Esophagus squamous epithelium (tissue), 5 donors: ENCODE data around the gene PANK4. TPM values are rescaled to one million over a fixed set of nuclear protein-coding genes. Genes with fewer than 3 reads are reported as not detected.
"Not testable (repeated sequence)": the region's sequence is repeated elsewhere in the genome, so short reads cannot be mapped to it uniquely, and the experiment has no call there.

Source experiments
- DNase-seq: peaks from one replicate; lab custom pipeline; 2025; lab: John Stamatoyannopoulos, UW
- H3K27ac ChIP-seq, 4 donors: fragments of 200-600 bp; sonication (generic); one replicate each; pipeline ENCODE4 v1.5.1; 2016 to 2019; ENCODE audit warnings: mild to moderate bottlenecking in 1 of 4
- H3K27me3 ChIP-seq, 4 donors: fragments of 200-600 bp; sonication (generic); 1 replicate in 3 of 4; 2 replicates in 1 of 4; pipeline versions ENCODE4 v1.5.1 to v1.6.0; 2017 to 2021; ENCODE audit warnings: antibody characterized with exemption in 1 of 4
- H3K36me3 ChIP-seq, 3 donors: fragments of 200-600 bp; sonication (generic); one replicate each; pipeline ENCODE4 v1.5.1; 2016 to 2019
- H3K4me1 ChIP-seq, 3 donors: fragments of 200-600 bp; sonication (generic); one replicate each; pipeline ENCODE4 v1.5.1; 2017 to 2019
- H3K4me3 ChIP-seq, 4 donors: fragments of 200-600 bp; sonication (generic); 1 replicate in 3 of 4; 2 replicates in 1 of 4; pipeline ENCODE4 v1.5.1; 2016 to 2019; ENCODE audit warnings: mild to moderate bottlenecking in 2 of 4, moderate library complexity in 1 of 4
- H3K9me3 ChIP-seq, 3 donors: fragments of 200-600 bp; sonication (generic); one replicate each; pipeline ENCODE4 v1.5.1; 2016 to 2019
- POLR2A ChIP-seq, 4 donors: fragments of 450-650 bp; IDR thresholded peaks; one replicate each; pipeline ENCODE4 v1.6.1; 2017; ENCODE audit warnings: antibody characterized with exemption in 4 of 4, mild to moderate bottlenecking in 4 of 4, moderate library complexity in 3 of 4
- WGBS, 2 donors: methylation state at CpG; one replicate each; pipeline ENCODE4 v1.1.5; 2018; 5-methylcytosine and 5-hydroxymethylcytosine counted together
- intact Hi-C: fragments of 100-400 bp; cut with DNase I; formaldehyde crosslinking; loops from one replicate; pipeline ENCODE4 v1.15.0; 2022
- total RNA-seq, 4 donors: library from RNA; depleted of rRNA; stranded (reverse); fragments of >200 nt; gene quantifications; one replicate each; pipeline ENCODE4 v1.1.0, GENCODE V29; 2016
- TF ChIP-seq, protein P1 (sequence below), 6 experiments: fragments of 450-650 bp in 4 of 6; fragments of 200-600 bp in 2 of 6; sonication (generic) in 2 of 6; IDR thresholded peaks; one replicate each; pipeline ENCODE4 v1.5.1; 2016 to 2019; ENCODE audit warnings: antibody characterized with exemption in 6 of 6, mild to moderate bottlenecking in 4 of 6, moderate library complexity in 4 of 6
- donor health status: DM: yes; HTN: yes; CAD: no.

The PANK4 gene
- total RNA-seq, 4 donors from 2014 or later, result 11.8 to 29.1 (median 17.0) TPM

GRCh38 chr1:2555634-2556276, 29.4 kb upstream of the PANK4 start:
- 0% methylated on average over 8 to 15 of the region's 26 CpGs for WGBS, 2 donors
- H3K4me3 ChIP-seq, result peak overlapping the region; percentile 55 to 79 (median 68)
- peak; percentile 48 for DNase-seq
- peaks cover 0 to 28% (median 15%) of the 10 kb centered on the region in 3 donors for H3K36me3 ChIP-seq
- intact Hi-C loops, result no loop called here
- peak overlapping the region; percentile 89 to 96 (median 90) for H3K27ac ChIP-seq
- no peaks in the 10 kb centered on the region for H3K27me3 ChIP-seq
- H3K9me3 ChIP-seq, result no peaks in the 10 kb centered on the region
- TF ChIP-seq, protein P1, sequence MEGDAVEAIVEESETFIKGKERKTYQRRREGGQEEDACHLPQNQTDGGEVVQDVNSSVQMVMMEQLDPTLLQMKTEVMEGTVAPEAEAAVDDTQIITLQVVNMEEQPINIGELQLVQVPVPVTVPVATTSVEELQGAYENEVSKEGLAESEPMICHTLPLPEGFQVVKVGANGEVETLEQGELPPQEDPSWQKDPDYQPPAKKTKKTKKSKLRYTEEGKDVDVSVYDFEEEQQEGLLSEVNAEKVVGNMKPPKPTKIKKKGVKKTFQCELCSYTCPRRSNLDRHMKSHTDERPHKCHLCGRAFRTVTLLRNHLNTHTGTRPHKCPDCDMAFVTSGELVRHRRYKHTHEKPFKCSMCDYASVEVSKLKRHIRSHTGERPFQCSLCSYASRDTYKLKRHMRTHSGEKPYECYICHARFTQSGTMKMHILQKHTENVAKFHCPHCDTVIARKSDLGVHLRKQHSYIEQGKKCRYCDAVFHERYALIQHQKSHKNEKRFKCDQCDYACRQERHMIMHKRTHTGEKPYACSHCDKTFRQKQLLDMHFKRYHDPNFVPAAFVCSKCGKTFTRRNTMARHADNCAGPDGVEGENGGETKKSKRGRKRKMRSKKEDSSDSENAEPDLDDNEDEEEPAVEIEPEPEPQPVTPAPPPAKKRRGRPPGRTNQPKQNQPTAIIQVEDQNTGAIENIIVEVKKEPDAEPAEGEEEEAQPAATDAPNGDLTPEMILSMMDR (IDR thresholded peaks at IDR 0.05), result no peak
- peak in 2 of 4 donors; percentile 65 to 83 for TF ChIP-seq POLR2A (IDR thresholded peaks at IDR 0.05)
- H3K4me1 ChIP-seq, result peaks cover 22 to 59% (median 34%) of the 10 kb centered on the region in 3 donors

- no peak for DNase-seq
- WGBS, 2 donors, result 33 to 59% methylated on average over 3 to 13 of the region's 19 CpGs
- H3K4me3 ChIP-seq, result peak overlapping the region in 3 of 4 donors; percentile 55 to 79 (median 71)
- no peaks in the 10 kb centered on the region for H3K9me3 ChIP-seq
- H3K36me3 ChIP-seq, result peaks cover 0 to 18% (median 12%) of the 10 kb centered on the region in 3 donors
- peak overlapping the region; percentile 89 to 96 (median 90) for H3K27ac ChIP-seq
- no peak for TF ChIP-seq POLR2A (IDR thresholded peaks at IDR 0.05)
- TF ChIP-seq, protein P1 (IDR thresholded peaks at IDR 0.05), result peak; percentile 12 to 62 (median 34)
- H3K4me1 ChIP-seq, result peaks cover 22 to 66% (median 34%) of the 10 kb centered on the region in 3 donors
- H3K27me3 ChIP-seq, result no peaks in the 10 kb centered on the region
- intact Hi-C loops, result no loop called here
Measured at GRCh38 chr1:2554621-2555387, 28.4 kb upstream of the PANK4 start.

DNA sequence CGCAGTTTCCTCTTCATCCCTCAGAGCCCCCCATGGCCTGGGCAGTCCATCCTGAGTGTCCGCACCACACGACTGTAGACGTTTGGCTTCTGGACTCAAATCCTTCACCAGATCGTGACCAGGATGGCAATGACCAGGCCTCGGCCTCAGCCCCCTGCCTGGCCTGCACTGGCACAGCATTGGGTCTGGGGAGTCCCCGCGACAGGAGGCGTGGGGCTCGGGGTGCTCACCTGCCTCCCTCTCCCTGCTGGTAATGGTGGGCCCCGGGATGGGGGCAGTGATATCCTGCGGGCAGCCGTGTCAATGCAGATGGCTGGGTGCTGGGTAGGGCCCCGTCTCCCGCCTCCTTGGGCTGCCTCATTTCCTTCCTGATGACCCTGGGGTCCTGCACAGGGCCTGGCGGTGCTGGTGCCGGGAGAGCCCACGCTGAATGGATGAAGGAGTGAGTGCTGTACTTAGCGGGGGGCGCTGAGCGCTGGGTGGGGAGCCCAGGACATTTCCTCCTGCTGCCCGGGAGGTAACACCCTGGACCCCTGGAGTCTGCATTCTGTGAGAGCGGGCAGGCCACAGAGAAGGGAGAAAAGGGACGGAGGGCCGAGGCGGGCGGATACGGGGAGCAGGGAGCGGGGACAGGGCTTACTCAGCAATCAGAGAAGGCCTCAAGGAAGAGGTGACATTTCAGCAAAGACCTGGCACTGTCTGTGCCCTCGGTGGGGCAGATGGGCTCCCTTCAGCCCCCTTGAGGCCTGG, 27.6 kb upstream of the PANK4 start:
- DNase-seq, result no peak
- H3K4me1 ChIP-seq, result peaks cover 26 to 66% (median 41%) of the 10 kb centered on the region in 3 donors

GRCh38 chr1:2553076-2553475, 26.7 kb upstream of the PANK4 start:
- WGBS, 2 donors, result no CpG with 5 or more reads among the region's 9 CpGs
- H3K36me3 ChIP-seq, H3K27me3 ChIP-seq, H3K4me3 ChIP-seq, H3K27ac ChIP-seq, intact Hi-C loops, H3K9me3 ChIP-seq, DNase-seq: not testable (repeated sequence)
- peaks cover 34 to 66% (median 43%) of the 10 kb centered on the region in 3 donors for H3K4me1 ChIP-seq

More for the DNA sequence above, 27.6 kb upstream of the PANK4 start:
- Histone ChIP-seq H3K4me3 (no peak overlapping the region), H3K9me3 (no peaks in the 10 kb centered on the region), H3K27ac (peak overlapping the region in 3 of 4 donors; percentile 28 to 90 (median 89)), H3K27me3 (no peaks in the 10 kb centered on the region), H3K36me3 (peaks cover 0 to 10% (median 5%) of the 10 kb centered on the region in 3 donors)
- intact Hi-C loops, result no loop called here
- TF ChIP-seq, protein P1 (IDR thresholded peaks at IDR 0.05), result no peak
- TF ChIP-seq POLR2A (IDR thresholded peaks at IDR 0.05), result no peak
- 78 to 83% methylated on average over 4 to 13 of the region's 30 CpGs for WGBS, 2 donors

- 64 to 81% methylated on average over 16 to 19 of the region's 26 CpGs for WGBS, 2 donors
- peaks cover 37 to 66% (median 43%) of the 10 kb centered on the region in 3 donors for H3K4me1 ChIP-seq
- no peak for TF ChIP-seq POLR2A (IDR thresholded peaks at IDR 0.05)
- TF ChIP-seq, protein P1 (IDR thresholded peaks at IDR 0.05), result no peak
- no peaks in the 10 kb centered on the region for H3K9me3 ChIP-seq
- H3K36me3 ChIP-seq, result no peaks in the 10 kb centered on the region
- no peak overlapping the region for H3K4me3 ChIP-seq
- H3K27ac ChIP-seq, result no peak overlapping the region
- intact Hi-C loops, result no loop called here
- no peak for DNase-seq
- H3K27me3 ChIP-seq, result no peaks in the 10 kb centered on the region
Measured at GRCh38 chr1:2552189-2552588, 25.8 kb upstream of the PANK4 start.

GRCh38 chr1:2551544-2551943, 25.1 kb upstream of the PANK4 start:
- H3K36me3 ChIP-seq, H3K9me3 ChIP-seq, DNase-seq, intact Hi-C loops, H3K27ac ChIP-seq, H3K27me3 ChIP-seq, H3K4me3 ChIP-seq: not testable (repeated sequence)
- 88% methylated on average over 5 of the region's 9 CpGs; no CpG with 5 or more reads in 1 of the 2 donors for WGBS, 2 donors
- H3K4me1 ChIP-seq, result peaks cover 38 to 66% (median 45%) of the 10 kb centered on the region in 3 donors

- peak overlapping the region in 2 of 4 donors; percentile 44 to 65 for H3K27ac ChIP-seq
- WGBS, 2 donors, result 48 to 67% methylated on average over 3 to 4 of the region's 12 CpGs
- H3K27me3 ChIP-seq, intact Hi-C loops, DNase-seq, H3K36me3 ChIP-seq, H3K9me3 ChIP-seq: not testable (repeated sequence)
- H3K4me3 ChIP-seq, result peak overlapping the region in 1 of 4 donors; percentile 18
- H3K4me1 ChIP-seq, result peaks cover 44 to 69% (median 48%) of the 10 kb centered on the region in 3 donors
Measured at GRCh38 chr1:2550309-2550861, 24.0 kb upstream of the PANK4 start.
